K562 (cell line): ENCODE results near the gene MON2.

Source experiments
- ARHGAP35 ChIP-seq: fragments of 450-650 bp; IDR thresholded peaks from 2 replicates; pipeline ENCODE4 v1.6.1; 2018; ENCODE audit not compliant: partially characterized antibody
- CBX3 ChIP-seq, 2 experiments: IDR thresholded peaks; 1 replicate in 1 of 2; 2 replicates in 1 of 2; pipeline ENCODE4 v1.6.1; 2012; ENCODE audit warnings: inconsistent platforms in 2 of 2, low read length in 2 of 2, borderline replicate concordance in 1 of 2, control low read depth in 1 of 2
- CHD1 ChIP-seq: fragments of 200-600 bp; sonication (generic); IDR thresholded peaks from one replicate; pipeline ENCODE4 v1.6.1; 2012; ENCODE audit warnings: mild to moderate bottlenecking, moderate library complexity, low read length, inconsistent platforms
- CTCF ChIP-seq, 3 experiments: IDR thresholded peaks in 2 of 3; conservative IDR thresholded peaks in 1 of 3; 2 replicates each; pipeline ENCODE4 v1.5.1; 2011 to 2012; ENCODE audit warnings: low read length in 3 of 3, mild to moderate bottlenecking in 3 of 3, control low read depth in 2 of 3, improper control_type of control experiment in 1 of 3, inconsistent platforms in 1 of 3, low read depth in 1 of 3, mixed read lengths in 1 of 3, moderate library complexity in 1 of 3; ENCODE audit not compliant: insufficient read depth in 2 of 3
- EZH2 ChIP-seq: IDR thresholded peaks from 2 replicates; pipeline ENCODE4 v1.6.1; 2012; ENCODE audit warnings: low read depth, mild to moderate bottlenecking, inconsistent platforms, low read length, borderline replicate concordance
- PML ChIP-seq: IDR thresholded peaks from 2 replicates; pipeline ENCODE4 v1.6.1; 2012; ENCODE audit warnings: low read length, inconsistent platforms
- POLR2A ChIP-seq: fragments of 450-650 bp; conservative IDR thresholded peaks from 2 replicates; pipeline ENCODE4 v1.6.1; 2016
- RB1 ChIP-seq: fragments of 450-650 bp; IDR thresholded peaks from 2 replicates; pipeline ENCODE4 v1.6.1; 2017; ENCODE audit warnings: low read depth, mild to moderate bottlenecking
- RFX5 ChIP-seq: IDR thresholded peaks from 2 replicates; pipeline ENCODE4 v1.6.1; 2011; ENCODE audit warnings: low read depth, mild to moderate bottlenecking, improper control_type of control experiment, low read length
- TARDBP ChIP-seq: fragments of 450-650 bp; IDR thresholded peaks from 2 replicates; pipeline ENCODE4 v1.6.1; 2016
- ZBTB11 ChIP-seq, 3 experiments: fragments of 200-800 bp in 1 of 3; fragments of 250-450 bp in 1 of 3; fragments of 450-650 bp in 1 of 3; sonication (Bioruptor Pico) in 1 of 3; sonication (Bioruptor generic) in 1 of 3; formaldehyde crosslinking in 1 of 3; IDR thresholded peaks; 2 replicates each; pipeline versions ENCODE4 v1.6.1 to v1.8.0; 2016 to 2022; ENCODE audit warnings: mild to moderate bottlenecking in 2 of 3, missing genetic modification characterization in 2 of 3, missing compliant biosample characterization in 1 of 3, moderate library complexity in 1 of 3
- ZNF384 ChIP-seq: IDR thresholded peaks from 2 replicates; pipeline ENCODE4 v1.6.1; 2012; ENCODE audit warnings: low read depth, low read length, improper control_type of control experiment
- ZNF75A ChIP-seq: fragments of 450-650 bp; formaldehyde crosslinking; IDR thresholded peaks from 2 replicates; pipeline ENCODE4 v1.4.0; 2020; ENCODE audit warnings: mild to moderate bottlenecking

GRCh38 chr12:62598846-62599245, 132.2 kb downstream of the MON2 start:
- TF ChIP-seq ZNF75A (CRISPR knock-in tag) (no peak), ZNF384 (no peak), CTCF (IDR thresholded peaks at IDR 0.05 in 2 of 3, conservative IDR thresholded peaks at IDR 0.05 in 1 of 3; ENCODE audit: insufficient read depth in 2 of 3, low read depth in 1 of 3, low read length in 3 of 3) (no peak), POLR2A (no peak), EZH2 (no peak), RB1 (no peak), ARHGAP35 (no peak), PML (no peak), ZBTB11 (CRISPR knock-in tag; IDR thresholded peaks at IDR 0.05) (no peak), CHD1 (no peak), CBX3 (IDR thresholded peaks at IDR 0.05; ENCODE audit: borderline replicate concordance in 1 of 2, low read length in 2 of 2) (no peak), TARDBP (no peak), RFX5 (no peak)
